ENCODE measurements around the gene MDFI.
A peak's percentile ranks its signal among the peaks of the same experiment; 100 is the strongest.

MDFI gene

DNA sequence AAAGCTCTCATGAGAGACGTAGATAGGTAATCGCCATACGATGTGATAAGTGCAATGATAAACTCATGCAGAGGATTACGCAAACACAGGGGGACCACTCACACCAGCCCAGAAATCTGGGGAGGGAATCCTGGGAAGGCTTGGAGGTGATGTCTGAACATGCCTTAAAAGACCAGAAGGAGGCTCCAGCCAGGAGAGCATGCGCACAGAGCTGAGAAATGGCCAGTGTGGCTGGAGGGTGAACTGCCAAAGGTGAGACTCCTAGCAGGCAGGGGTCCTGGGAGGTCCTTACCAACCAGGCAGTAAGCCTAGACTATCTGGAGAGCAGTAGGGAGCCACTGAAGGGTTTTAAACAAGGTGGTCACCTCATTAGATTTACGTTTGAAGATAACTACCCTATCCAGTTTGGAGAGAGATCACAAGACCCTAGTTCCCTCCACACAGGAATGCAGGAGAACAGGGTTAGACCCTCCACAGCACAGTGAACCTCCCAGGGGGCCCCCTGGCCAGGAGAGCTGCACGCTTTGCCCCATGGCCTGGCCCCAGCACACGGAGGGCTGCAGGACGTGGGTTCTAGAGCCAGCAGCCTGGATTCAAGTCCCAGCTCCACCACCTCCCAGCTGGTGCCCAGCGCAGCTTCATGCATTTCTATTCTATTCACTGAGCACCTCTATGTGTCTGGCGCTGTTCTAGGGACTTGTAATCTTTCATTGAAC is 13.1 kb downstream of the MDFI start:
- TF ChIP-seq, protein P1, sequence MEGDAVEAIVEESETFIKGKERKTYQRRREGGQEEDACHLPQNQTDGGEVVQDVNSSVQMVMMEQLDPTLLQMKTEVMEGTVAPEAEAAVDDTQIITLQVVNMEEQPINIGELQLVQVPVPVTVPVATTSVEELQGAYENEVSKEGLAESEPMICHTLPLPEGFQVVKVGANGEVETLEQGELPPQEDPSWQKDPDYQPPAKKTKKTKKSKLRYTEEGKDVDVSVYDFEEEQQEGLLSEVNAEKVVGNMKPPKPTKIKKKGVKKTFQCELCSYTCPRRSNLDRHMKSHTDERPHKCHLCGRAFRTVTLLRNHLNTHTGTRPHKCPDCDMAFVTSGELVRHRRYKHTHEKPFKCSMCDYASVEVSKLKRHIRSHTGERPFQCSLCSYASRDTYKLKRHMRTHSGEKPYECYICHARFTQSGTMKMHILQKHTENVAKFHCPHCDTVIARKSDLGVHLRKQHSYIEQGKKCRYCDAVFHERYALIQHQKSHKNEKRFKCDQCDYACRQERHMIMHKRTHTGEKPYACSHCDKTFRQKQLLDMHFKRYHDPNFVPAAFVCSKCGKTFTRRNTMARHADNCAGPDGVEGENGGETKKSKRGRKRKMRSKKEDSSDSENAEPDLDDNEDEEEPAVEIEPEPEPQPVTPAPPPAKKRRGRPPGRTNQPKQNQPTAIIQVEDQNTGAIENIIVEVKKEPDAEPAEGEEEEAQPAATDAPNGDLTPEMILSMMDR (IDR thresholded peaks at IDR 0.05) = no peak
- no peak for TF ChIP-seq ZFX (IDR thresholded peaks at IDR 0.05; ENCODE audit: borderline replicate concordance)
- H3K27ac ChIP-seq = no peak overlapping the region

DNA sequence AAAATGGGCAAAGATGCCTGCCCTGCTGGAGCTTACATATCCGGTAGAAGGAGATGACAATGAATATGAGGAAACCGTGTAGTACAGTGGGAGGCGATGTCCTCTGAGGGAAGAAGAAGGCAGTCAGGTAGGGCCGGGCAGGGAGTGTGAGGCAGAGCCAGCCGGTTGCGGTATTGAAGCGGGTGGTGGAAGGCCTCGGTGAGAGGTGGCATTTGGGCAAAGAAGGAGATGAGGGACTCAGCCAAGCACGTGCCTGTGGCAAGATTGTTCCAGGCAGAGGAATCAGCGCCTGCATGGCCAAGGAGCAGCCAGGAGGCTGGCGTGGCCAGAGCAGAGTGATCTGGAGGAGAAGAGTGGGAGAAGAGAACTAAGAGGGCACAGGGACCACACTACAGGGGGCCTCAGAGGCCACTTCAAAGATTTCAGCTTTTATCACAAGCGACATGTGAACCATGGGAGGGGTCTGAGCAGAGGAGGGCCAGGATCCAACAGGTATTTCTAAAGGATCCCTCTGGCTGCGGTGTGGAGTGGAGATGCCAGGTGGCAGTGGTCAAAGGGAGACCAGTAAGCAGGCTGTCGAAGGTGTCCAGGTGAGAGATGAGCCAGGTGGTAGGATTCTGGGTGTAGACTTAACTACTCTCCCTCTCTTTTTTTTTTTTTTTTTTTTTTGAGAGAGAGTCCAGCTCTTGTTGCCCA is 13.8 kb downstream of the MDFI start:
- no peak overlapping the region for H3K27ac ChIP-seq
- TF ChIP-seq ZFX (IDR thresholded peaks at IDR 0.05; ENCODE audit: borderline replicate concordance) = no peak
- TF ChIP-seq, protein P1 (IDR thresholded peaks at IDR 0.05) = no peak

DNA sequence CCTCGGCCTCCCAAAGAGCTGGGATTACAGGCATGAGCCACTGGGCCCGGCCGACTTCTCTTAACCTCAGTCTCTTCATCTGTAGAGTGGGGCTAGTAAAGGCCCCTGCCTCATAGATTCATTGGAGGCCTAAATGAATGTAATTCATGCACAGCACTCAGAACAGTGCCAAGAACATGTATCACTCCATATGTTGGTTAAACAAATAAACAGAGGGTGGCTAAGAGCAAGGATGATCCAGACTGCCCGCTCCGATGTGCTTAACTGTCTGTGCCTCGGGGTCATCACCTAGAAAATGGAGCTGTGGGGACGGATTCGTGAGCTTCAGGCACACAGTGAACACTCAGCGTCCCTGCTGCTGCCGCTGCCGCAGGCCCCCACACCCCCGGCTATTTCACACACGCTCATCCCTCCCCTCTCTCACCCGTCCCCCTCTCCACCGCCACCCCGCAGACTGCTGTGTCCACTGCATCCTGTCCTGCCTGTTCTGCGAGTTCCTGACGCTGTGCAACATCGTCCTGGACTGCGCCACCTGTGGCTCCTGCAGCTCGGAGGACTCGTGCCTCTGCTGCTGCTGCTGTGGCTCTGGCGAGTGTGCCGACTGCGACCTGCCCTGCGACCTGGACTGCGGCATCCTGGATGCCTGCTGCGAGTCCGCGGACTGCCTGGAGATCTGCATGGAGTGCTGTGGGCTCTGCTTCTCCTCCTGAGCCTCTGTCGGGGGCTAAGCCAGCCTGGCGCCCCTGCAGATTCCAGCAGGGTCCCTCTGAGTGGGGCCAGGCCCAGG is 14.8 kb downstream of the MDFI start:
- H3K27ac ChIP-seq = no peak overlapping the region
- TF ChIP-seq, protein P1 (IDR thresholded peaks at IDR 0.05) = peak; percentile 65
- TF ChIP-seq ZFX (IDR thresholded peaks at IDR 0.05; ENCODE audit: borderline replicate concordance) = no peak

DNA sequence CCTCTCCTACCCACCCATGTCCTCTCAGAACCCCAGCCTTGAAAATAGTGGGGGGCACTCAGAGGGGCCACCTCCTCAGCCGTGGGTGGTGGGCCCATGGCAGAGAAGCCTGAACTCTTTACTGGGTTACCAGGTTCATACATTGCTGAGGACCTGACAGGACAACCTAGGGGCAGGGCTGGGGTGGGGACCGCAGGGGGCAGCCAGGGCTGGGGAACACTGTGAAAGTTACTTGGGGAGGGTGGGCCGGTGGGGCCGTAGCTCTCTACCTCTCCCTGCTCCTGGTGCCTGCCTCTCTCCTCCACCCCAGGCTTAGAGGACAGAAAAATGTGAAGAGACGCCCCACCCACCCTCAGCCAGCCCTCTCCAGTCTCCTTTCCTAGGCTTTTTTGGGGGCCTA is 15.4 kb downstream of the MDFI start:
- TF ChIP-seq, protein P1 (IDR thresholded peaks at IDR 0.05) = no peak
- TF ChIP-seq ZFX (IDR thresholded peaks at IDR 0.05; ENCODE audit: borderline replicate concordance) = no peak
- no peak overlapping the region for H3K27ac ChIP-seq

DNA sequence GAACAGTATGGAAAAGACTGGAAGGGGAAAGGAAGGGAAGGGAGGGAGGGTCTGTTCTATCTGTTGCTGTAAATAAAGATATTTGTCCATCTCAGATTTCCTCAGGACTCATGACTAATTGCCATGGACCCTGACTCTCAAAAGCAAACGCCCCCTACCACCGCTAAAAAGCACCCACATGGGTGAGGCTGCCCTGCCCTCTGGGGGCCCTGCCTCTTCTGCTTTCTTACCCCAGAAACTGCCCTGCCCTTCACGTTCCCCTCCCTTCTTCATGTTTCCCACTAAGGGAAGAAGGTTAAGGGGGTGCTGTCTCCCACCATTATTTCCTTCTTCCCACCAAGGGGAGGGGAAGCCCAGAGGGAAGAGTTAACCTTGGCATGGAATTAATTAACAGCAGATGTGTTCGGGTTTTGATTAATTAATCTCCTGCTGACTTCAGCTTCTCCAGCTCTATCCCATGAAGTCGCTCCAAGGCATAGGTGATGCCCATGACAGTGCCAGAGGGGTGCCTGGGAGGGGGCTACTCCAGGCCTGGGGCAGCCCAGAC is 16.0 kb downstream of the MDFI start:
- no peak overlapping the region for H3K27ac ChIP-seq
- TF ChIP-seq ZFX (IDR thresholded peaks at IDR 0.05; ENCODE audit: borderline replicate concordance) = no peak
- TF ChIP-seq, protein P1 (IDR thresholded peaks at IDR 0.05) = no peak

DNA sequence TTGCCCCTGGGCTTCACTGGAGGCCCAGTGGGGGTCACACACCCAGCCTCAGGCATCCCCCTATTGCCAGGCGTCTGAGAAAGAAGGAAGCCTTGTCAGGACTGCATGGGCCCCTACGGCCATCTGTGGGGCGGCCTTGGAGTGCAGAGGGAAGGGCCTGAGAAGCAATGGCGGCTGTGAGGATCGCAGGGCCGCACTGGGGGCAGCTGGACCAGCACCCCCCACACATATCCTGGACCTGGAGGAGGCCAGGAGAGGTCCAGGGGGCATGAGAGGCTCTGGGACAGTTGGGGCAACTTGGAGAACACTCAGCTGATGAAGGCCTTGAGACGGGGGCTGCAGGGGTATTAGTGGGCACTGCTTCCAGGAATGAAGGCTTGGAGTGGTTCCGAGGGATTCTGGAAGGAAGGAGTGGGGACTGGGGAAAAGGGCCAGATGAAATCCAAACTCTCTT is 16.5 kb downstream of the MDFI start:
- TF ChIP-seq, protein P1 (IDR thresholded peaks at IDR 0.05) = no peak
- TF ChIP-seq ZFX (IDR thresholded peaks at IDR 0.05; ENCODE audit: borderline replicate concordance) = no peak
- no peak overlapping the region for H3K27ac ChIP-seq
